Medulla oblongata (tissue), 1 donor: ENCODE data around the gene NUDCD3.
A peak's percentile ranks its signal among the peaks of the same experiment; 100 is the strongest.

Source experiments
- DNase-seq: peaks from one replicate; pipeline ENCODE4 v3.0.0-alpha.2; 2015; ENCODE audit errors: extremely low spot score

NUDCD3 gene

GRCh38 chr7:44402401-44403060 lies 87.9 kb downstream of the NUDCD3 start:
- no peak for DNase-seq

DNA sequence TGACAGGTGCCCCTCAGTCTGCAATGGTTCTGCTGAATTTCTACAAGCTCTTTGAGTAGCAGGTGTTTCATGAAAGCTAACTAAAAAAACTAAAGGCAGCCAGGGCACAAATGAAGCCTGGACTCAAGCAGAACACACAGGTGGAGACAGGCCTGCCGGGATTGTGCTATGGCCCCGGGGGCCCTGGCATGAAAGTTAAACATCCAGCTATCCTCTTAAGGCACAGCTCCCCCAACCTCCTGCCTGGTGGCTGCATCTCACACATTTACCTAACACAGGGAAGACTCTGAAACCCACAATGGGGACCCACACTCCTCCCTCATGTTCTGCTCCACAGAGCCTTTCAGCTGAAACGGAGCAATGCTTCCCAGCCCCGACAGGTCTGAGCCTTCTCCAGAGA lies 88.8 kb downstream of the NUDCD3 start:
- no peak for DNase-seq

DNA sequence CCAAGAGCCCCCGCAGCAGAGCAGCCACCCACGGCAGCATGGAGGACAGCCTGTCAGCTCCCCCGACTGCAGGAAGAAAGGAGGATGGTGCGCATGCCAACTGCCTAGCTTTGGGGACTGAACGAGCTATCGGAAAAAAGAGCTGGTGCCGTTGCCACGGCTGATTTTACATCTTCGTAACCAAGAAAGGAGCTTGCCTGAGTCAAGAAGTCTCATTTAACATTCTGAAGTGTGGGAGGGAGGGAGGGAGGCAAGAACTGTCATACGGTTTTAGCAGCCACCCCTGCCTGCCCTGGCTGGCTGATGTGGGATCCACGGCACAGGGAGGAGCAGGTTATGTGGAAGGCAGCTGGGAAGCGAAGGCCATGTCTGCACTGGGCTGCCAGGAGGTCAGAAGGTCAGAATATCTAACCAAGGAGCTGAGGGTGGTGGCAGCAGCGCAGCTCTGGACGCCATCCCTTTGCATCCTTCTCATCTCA lies 90.4 kb downstream of the NUDCD3 start:
- no peak for DNase-seq

DNA sequence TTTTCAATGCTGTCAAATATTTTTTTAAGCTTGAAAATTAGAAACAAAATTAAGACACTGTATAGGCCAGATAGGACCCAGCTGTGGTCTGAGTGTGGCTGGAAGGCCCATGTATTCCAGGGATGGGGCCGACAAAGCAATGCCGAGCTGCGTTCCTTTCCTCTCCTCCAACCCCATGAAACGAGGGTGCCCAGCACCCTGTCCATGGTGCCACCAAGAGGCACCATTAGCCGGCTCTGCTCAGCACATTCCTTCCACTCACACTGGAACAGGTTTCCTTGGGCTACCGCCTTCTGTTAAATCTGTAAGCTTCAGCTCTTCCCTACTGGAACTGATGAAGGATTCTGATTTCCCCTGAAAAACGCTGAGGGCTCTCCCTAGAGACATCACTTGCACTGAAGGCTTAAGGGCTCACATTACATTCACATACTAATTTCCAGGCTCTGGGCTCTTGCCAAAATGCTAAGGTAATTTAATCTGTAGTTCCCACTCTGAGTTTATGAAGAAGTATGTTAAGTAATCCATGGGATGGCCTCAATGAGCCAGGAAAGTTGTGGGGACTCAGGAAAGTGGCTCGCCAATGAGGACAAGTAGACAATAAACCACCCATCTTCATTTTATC lies 91.4 kb downstream of the NUDCD3 start:
- DNase-seq, result no peak

DNA sequence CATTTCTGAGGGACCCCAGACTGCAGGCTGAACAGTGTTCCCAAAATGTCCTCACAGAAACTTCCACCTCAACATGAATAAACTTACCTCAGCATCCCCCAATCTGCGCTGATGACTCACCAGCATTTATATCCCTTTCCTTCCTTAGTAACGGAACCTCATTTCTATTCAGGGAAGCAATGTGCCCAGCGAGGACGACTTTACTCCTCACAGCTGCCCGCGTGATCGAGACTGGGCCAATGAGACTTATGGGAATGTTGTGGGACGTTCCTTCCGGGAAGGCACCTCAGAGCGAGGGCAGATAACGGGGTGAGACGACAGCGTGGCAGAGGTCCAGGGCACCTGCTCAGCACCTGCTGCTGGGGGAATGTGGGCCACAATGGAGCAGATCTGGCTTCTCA lies 91.9 kb downstream of the NUDCD3 start:
- DNase-seq, result no peak

GRCh38 chr7:44396931-44397545 lies 93.4 kb downstream of the NUDCD3 start:
- peak; percentile 50 for DNase-seq

DNA sequence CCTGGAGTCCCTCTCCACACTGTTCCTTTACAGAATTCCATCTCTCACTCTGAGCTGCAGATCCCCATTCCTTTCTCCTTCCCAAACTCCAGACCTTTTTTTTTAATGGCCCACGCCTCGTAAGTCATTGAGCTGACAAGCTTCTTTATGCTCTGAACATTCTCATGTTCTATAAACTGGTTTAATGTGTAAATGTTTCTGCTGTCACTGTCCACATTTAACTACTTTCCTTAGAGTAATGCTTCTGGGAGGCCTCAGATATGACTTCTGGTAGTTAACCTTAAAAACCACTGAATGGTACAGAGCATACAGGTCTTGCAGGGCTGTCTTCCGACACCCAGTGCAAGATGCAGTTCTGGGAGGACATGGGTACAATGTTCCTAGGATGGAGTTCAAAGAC lies 94.0 kb downstream of the NUDCD3 start:
- no peak for DNase-seq

DNA sequence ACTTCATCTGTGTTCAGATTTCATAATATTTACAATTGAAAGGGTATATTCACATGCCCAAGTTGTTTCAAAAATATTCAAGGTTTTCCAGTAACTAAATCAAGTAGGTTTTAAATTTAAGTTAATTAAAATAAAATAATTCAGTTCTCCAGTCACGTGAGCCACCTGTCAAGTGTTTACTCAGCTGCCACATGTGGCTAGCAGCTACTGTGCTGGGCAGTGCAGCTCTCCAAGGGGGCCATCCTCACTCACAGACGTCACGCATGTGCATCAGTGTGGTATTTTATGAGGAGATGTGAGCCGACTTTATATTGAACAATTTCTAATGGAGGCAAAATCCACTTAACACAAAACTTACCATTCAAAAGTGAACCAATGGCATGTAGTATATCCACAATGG lies 95.4 kb downstream of the NUDCD3 start:
- DNase-seq, result no peak

GRCh38 chr7:44394636-44395035 lies 95.8 kb downstream of the NUDCD3 start:
- no peak for DNase-seq

- DNase-seq, result no peak
These were observed 96.4 kb downstream of the NUDCD3 start for GRCh38 chr7:44394112-44394447.

DNA sequence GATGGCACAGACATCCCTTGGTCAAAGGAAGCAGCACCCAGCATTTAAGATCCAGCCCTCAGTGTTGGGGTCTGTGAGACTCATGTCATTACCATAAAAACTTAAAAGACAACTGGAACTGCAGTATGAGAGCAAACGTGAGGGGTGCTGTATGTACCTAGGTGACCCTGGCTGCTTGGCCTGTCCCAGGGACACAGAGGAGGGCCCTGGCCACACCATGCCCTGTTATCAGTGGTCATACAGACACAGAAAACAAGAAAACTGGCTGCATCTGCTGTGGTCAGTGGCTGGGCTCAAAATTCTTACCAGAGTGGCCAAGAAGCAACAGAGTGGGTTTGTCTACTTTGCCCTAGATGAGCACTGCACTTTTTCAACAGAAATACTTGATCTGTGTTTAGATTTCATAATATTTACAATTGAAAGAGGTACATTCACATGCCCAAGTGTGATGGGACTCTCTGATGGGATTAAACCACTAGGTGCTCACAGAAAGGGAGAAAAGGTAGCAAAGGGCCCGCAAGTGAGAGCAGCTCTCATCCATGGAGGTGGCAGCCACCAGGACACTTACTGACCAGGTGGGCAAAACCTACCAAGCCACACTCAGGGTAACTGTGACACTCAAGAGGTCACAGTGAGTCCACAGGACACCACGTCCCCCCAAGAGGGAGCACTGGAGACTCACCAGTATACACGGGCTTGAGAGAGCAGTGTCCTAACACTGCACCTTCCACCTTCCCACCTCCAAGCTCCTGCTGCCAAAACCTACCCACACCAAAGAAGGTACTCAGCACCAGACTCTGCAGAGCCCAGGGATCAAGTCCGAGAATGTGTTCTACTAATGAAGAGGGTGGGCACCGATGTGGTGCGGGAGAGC lies 97.0 kb downstream of the NUDCD3 start:
- DNase-seq, result no peak

DNA sequence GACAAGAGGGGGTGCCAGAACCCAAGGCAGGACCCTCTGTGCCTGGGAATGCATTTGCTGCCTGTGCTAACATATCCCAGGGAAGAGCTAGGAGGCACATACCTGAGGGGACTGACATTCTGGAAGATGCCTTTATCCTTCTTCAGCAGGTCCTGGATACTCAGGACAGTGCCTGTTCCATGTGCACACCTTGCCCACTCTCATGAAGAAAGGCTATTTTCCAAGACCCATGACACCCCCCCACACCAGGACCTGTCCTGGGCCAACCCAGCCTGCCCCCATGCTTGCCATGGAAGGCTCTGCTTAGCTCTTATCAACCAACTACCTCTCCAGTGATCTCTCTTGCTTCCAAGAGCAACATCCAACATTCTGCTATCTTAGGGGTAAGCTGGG lies 97.8 kb downstream of the NUDCD3 start:
- no peak for DNase-seq

GRCh38 chr7:44391746-44392617 lies 98.5 kb downstream of the NUDCD3 start:
- DNase-seq, result no peak

- DNase-seq, result no peak
These were observed 99.3 kb downstream of the NUDCD3 start for GRCh38 chr7:44391171-44391570.

GRCh38 chr7:44390701-44391100 lies 99.8 kb downstream of the NUDCD3 start:
- no peak for DNase-seq

GRCh38 chr7:44388089-44388970 lies 102.1 kb downstream of the NUDCD3 start:
- no peak for DNase-seq

DNA sequence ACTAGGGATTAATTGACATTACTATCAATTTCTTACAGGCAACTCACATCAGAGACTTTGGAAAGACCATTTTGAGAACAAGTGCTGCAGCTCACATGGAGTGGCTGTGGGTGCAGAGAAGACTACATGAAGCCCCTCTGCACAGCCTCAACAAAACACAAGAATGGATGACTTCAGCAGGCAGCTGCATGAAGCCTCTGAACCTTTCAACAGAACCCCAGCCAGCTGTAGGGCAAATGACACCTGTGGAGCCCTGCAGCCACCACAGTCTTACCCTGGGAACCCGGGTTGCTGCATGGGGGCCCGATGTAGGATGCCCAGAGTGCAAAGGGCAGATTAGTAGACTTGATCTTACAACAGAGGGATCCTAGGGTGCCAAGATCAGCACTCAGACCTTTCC lies 103.1 kb downstream of the NUDCD3 start:
- DNase-seq, result no peak

GRCh38 chr7:44386139-44386913 lies 104.1 kb downstream of the NUDCD3 start:
- peak; percentile 59 for DNase-seq

DNA sequence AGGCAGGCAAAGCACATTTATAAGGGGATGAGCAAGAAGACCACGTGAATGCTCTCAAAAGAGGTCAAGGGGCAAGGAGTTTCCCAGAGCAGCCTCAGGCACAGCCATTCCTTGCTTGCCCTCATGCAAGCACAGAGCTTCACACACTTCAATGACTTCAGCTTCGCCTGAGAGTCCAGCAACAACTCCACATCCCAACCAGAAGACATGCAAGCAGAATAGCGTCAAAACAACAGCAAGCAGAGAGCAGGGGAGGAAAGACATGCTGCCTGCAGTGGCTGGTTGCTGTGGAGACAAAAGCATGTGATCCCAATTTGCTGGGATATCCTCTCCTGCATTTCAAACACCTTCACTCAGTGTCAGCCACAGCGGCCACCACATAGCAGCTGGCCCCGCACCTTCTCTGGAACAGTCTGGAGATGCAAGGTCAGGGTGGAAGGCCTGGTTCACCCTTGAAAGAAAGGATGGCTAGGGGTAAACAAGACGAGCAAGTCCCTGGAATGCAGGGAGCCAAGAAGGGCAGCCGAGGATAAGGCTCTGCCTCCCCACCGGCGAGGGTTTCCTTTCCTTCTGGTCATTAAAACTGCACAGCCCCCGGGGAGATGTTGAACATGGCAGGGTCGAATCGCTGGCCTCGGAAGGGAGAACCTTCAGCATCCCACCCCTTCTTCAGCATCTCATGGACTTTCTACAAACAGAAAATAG lies 104.9 kb downstream of the NUDCD3 start:
- peak; percentile 33 for DNase-seq
